ENCODE data around the gene DMRT1. TPM values are rescaled to one million over a fixed set of nuclear protein-coding genes. Genes with fewer than 3 reads are reported as not detected.
A peak's percentile ranks its signal among the peaks of the same experiment; 100 is the strongest.

The DMRT1 gene
- total RNA-seq = not detected

DNA sequence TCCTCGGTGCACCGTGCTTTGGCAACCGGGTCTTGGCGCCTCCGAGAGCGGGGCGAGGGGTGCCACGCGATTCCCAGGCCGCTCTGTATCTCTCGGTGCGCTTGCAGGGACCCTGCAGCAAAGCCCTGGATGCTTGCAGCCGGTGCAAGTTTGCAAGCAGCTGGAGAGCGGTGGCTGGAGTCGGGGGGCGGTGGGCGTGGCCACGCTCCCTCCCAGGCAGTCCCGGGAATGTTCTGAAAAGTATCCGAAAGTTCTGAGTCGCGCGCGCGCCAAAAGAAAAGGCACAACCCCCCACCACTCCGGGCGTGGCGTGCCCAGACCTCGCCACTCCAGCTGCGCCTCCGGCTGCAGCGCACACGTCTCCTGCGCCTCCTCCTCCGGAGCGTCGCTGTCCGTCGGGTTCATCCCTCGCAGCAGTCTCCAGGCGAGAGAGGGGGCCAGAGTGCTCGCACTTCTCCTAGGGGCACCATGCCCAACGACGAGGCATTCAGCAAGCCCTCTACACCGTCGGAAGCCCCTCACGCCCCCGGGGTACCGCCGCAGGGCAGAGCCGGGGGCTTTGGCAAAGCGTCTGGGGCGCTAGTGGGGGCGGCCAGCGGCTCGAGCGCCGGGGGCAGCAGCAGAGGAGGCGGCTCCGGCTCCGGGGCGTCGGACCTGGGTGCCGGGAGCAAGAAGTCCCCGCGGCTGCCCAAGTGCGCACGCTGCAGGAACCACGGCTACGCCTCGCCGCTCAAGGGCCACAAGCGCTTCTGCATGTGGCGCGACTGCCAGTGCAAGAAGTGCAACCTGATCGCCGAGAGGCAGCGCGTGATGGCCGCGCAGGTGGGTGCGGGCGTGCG, at the start of gene DMRT1:
TSS of gene DMRT1 (plus strand) at position 327 of the 839 bp plus-strand sequence. CDS start at position 469, 142 bp downstream.
- no peak for DNase-seq (ENCODE audit: low spot score)
- no peak for ATAC-seq

DNA sequence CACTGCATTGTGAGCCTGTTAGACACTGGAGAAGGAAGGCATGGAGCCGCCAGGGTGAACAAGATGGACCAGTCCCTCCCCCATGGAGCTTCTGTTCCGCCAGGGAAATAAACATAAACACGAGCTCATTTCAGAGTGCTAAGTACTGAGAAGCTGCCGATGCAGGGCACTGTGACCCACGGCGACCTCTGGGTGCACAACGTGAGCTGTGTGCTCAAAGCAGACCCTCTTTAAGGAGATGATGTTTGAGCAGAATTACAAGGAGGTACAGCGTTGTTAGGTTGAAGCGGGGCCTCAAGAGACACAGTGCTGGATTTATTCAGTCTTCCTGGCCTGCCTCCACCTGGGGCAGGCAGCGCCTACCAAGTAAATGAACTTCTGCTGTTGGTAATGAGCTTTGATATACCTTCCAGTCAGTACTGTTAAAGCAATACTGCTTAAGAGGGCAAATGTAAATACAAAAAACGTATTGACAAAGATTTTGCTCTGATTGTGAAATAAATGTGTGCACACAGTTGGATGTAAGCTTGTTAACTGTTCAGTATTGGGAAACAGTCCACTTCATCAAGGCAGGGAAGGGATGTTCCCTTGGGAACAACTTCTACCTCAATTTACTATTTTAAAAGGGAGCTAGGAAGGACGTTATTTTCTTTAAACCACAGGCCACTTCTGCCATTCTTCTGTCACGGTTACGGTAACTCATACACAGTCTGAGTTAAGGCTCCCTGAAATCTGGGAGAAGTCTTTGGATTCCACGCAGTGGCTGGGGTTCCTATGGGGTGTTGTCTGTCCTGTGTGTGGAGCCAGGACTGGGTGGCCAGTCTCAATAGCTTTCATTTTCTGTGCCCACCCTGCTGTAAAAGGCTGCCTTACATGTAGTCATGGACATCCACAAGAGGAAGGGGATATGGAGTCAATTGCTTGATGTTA, 48.9 kb upstream of the DMRT1 start:
- ATAC-seq = peak; percentile 78
- DNase-seq (ENCODE audit: low spot score) = no peak

DNA sequence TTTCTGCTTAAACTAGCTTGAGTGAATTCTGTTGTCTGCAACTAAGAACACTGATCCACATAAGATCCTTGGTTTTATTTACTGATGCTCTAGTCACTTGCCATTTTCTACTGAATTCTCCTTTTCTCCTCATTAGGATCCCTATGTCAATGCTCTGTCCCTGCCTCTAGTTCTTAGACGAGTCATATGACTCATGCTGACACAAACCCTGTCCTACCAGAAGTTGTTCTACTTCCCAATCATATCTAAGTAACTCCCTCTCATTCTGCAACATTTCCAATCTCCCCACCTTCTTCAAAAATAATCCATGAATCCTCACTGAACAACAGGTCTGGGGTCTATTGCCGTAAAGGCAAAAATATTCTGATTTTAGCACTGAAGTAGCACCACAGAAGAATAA, 47.1 kb upstream of the DMRT1 start:
- ATAC-seq = no peak

DNA sequence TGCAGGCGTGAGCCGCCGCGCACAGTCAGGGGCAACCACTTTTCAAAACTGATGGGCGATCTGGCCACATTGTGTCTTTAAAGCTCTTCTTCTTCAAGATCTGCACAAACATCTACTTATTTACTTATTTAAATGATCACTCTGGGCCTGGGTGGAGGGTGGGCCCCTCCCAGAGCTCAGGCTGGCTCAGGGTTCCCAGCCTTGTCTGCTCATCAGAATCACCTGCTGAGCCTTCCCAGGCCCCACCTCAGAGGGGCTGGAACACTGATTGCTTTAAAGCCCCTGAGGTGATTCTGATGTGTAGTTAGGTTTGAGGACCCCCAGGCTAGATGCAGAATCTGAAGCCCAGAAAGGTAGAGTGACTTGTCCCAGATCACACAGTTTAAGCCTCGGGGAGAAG, 45.6 kb upstream of the DMRT1 start:
- no peak for ATAC-seq
- DNase-seq (ENCODE audit: low spot score) = no peak

More for the DNA sequence above, 47.1 kb upstream of the DMRT1 start:
- DNase-seq (ENCODE audit: low spot score) = no peak

DNA sequence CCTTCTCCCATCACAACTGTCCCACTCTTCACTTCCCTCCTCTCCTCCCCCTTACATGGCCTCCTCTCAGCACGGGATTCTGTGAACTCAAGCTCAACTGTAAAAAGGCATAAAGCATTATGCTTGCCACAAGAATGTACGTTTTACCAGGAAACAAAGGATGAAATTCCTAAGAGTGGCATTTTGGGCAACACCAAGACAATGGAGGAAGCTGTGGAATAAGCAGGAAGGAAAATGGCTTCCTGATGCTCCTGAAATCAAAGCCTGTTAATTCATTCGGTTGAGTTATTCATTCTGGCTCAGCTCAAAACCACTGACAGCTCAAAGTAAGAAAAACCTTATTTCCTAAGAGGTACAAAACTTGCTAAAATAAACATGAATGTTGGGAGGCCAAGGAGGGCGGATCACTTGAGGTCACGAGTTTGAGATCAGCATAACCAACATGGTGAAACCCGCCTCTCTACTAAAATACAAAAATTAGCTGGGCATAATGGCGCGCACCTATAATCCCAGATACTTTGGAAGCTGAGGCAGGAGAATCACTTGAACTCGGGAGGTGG, 40.8 kb upstream of the DMRT1 start:
- DNase-seq (ENCODE audit: low spot score) (no peak), ATAC-seq (no peak)

DNA sequence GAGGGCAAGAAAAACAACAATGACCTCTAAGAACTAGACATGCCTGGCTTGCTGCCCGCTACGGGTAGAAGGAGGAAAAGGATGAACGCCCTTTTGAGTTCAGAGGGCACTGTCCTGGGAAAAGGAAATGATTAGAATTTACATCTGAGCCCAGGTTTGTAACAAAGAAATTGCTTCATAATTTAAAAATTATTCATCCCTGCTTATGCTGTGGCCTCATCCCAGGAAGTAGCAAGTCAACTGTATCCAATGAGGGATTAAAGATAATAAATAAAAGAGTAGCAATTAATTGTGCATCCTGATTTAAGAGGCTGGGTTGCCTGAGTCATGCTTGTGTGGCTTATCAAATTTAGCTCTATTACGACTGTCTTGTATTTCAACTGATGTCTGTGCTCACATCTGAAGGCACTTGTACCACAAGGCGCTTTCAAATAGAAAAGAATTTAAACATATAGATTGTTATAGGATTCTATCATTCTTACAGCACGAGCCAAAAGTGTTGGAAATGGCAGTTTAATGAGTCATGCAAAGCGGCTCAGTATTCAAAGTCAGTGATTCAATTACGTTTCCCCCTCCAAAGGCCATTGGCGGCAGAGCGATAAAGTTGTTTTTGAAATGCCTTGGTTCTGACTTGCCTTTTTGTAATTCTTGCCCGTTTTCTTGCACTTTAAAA, 40.0 kb upstream of the DMRT1 start:
- DNase-seq (ENCODE audit: low spot score) (no peak), ATAC-seq (no peak)

DNA sequence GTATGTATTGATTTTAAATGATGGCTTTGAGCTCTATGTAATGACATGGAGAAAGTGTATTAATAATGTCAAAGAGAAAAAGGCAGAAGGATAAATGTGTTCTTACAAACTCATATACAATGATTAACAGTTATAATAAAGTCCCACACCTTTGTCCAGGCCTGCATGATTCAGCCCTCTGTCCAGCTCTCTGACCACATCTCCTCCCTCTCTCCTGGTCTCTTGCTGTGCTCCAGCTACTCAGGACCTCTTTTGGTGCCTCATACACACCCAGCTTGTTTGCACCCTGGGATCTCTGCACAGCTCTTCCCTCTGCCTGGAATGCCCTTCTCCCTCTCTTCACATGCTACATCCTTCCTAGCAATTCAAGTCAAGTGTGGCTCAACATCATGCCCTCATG, 37.5 kb upstream of the DMRT1 start:
- ATAC-seq (no peak), DNase-seq (ENCODE audit: low spot score) (no peak)

DNA sequence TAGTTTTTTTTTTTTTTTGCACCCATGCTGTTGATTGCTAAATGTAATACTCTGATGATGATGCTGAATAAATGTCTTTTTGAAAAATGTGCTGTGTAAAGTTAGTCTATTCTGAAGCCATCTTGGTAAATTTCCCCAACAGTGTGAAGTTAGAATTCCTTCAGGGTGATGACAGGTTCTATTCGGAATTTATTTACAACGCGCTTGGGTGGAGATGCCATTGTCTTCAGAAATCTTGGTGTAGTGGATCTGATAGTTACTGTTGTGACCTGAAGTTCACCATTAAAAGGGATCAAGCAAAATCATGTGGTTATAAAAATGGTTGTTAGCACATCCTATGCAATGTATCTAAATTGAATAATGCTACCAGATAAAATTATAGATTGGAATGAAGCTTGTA, 36.3 kb upstream of the DMRT1 start:
- ATAC-seq = no peak
- no peak for DNase-seq (ENCODE audit: low spot score)

DNA sequence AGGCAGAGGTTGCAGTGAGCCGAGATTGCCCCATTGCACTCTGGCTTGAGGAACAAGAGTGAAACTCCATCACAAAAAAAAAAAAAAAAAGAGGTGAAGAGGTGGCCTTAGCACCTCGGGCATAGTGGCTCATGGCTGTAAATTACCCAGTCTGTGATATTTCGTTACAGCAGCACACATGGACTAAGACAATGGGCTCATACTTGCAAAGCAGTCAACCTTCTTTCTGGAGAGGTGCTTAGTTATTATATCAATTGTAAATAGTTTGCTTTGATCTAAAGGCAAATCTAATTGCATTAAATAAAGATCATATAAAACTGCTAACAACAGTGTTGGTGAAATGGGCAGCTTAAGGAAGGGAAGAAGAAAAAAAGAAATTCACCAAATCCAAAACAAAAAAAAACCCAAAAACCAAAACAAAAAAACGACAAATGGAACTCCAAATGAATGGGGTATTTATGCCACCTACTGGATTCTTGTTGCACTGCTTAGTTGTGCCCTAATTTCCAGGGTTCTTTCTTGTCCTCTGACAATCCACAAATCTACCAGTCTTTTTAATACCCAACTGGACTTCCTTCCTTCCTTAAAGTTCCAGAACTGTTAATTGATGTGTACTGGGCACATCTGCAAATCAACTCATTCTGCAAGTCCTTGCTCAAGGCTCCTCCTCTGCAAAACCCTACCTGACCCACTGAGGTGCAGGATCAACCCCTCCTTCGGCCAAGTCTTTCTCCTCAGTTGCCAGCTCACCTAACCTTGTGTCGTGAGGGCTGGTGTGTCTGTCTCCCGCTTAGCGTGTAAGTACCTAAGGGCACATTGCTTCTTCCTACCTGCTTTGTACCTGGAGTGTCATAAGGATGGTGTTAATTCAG, 35.0 kb upstream of the DMRT1 start:
- ATAC-seq = peak; percentile 75
- no peak for DNase-seq (ENCODE audit: low spot score)

DNA sequence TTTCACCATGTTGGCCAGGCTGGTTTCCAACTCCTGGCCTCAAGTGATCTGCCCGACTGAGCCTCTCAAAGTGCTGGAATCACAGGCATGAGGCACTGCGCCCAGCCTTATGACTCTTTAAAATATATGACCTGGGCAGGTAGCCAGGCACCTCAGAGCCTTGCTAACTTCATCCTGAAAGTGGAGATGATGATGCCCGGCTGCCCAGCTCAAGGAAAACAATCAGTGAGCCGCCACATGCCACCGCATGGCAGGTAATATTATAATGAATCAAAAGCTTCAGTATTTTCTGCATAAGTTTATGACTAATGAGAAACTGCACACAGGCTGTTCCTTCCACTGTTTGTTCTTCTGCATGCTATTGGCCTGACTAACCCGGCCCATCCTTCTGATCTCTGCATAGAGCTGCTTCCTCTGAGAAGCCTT, 30.4 kb upstream of the DMRT1 start:
- ATAC-seq (no peak), DNase-seq (ENCODE audit: low spot score) (no peak)

DNA sequence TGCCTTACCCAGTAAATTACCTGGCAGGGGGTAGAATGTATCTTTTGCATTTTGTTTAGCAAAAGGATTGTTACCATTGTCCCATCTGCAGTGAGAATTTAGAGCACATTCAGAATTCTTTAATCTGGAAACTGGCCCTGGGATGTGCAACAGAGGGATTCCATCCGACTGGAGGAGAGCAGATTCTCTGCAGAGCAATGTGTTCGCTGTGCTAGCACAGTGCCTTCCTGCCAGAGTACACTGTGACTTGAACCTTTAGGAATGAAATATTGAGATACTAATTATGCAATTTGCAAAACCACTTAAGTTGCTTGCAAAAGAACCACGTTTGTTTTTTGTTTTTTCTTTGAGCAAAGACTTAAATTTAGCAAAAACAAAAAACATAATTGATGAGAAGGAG, 22.5 kb upstream of the DMRT1 start:
- DNase-seq (ENCODE audit: low spot score) (no peak), ATAC-seq (no peak)

DNA sequence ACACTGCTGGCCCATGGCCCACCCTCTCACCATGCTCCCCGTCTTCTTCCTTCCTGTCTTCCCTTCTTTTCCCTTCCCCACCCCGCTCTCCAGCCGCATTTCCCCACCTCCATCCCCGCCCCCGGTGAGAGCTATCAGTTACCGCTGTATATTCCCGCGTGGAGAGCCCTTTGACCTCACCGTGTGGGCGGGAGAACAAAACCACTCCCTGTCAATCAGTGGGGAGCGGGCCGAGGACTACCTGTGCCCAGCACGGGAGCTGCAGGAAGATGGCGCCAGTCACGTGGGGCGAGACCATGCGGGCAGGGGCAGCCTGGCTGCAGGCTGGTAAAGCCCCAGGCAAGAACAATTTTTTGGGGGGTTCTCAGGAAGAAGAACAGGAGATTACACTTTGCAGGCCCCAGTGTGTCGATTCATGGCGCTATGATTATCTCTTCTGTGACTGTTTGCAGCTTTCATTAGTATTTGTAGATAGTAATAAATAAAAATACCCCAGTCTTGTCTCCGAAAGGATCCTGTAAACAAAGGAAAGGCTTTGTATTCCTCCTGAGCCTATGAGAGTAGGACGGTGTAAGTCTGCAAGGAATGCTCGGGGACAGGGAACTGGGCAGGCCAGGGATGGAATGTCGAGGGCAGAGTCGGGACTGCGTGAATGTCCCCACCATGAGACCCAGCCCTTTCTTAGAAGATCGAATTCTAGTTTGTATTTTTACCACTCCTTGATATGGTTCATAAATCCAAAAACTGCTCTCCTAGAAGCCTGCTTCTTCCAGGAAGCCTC, 14.8 kb upstream of the DMRT1 start:
- DNase-seq (ENCODE audit: low spot score) (no peak), ATAC-seq (no peak)

DNA sequence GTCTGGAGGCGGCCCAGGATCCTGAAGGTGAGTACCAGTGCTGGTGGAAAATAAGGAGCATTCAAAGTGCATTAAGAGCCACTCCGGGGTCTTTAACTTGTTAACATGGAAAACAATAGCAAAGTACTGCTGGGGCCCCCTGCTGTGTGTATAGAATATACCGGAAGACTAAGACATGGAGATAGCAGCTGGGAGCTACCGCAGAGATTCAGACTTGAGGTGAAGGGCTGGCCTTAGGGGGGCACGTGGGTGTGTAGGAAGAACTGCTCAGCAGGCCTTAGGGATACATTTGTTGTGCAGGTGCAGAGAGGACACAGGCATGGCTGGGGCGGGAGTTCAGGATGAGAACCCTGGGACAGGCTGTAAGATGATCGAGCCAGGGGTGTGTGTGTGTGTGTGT, 1.2 kb upstream of the DMRT1 start:
- no peak for ATAC-seq
- no peak for DNase-seq (ENCODE audit: low spot score)

DNA sequence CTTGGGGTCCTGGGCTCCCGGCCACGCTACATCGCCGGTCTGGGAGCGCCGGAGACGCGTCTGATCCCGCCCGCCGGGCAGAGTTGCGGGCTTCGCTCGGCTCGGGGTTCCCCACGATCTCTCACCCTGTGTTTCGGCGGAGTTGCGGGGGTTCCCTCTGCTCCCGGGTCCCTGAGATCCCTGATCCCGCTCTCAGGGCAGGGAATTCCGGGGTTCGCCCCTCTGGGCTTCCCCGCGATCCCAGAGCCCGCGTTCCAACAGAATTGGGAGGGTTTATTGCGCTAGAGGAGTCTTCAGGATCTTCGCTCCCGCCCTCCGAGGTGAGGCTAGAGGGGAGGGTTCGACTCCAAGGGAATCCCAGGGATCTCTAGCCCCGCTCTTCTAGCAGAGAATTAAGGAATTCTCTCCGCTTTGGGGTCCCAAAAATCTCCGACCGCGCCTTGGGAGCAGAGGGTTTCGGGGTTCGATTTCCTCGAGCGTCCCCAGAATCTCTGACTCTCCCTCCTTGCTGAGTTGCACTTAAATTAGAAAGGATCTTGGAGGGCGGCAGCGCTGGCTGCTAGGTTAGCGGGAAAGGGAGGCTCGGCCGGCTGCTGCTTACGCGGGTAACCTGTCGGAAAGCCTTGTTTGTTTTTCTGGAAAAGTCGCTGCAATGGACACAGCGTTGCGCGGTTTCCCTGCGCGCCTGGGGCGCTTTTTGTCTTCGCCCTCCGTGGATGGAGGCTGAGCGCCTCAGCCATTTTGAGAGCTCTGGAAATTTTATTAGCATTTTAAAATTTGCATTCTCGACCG, 1.3 kb downstream of the DMRT1 start:
- ATAC-seq (no peak), DNase-seq (ENCODE audit: low spot score) (no peak)

DNA sequence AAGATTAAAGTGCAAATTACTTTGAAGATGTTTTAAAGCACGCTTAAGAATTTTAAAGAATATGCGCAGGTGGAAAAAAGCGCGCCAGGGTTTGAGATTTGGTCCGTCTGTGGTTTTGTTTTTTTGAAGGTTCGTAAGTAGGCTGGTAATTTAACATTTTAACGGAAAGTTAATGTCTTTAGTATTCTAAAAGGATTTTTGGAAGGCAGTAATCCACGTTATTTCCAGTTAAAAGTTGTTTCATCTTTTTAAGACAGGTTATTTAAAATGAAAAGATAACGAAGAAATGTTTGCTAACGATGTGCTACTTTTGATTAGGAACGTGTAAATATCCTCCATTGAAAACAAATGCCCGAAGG, 1.9 kb downstream of the DMRT1 start:
- ATAC-seq = no peak
- no peak for DNase-seq (ENCODE audit: low spot score)

DNA sequence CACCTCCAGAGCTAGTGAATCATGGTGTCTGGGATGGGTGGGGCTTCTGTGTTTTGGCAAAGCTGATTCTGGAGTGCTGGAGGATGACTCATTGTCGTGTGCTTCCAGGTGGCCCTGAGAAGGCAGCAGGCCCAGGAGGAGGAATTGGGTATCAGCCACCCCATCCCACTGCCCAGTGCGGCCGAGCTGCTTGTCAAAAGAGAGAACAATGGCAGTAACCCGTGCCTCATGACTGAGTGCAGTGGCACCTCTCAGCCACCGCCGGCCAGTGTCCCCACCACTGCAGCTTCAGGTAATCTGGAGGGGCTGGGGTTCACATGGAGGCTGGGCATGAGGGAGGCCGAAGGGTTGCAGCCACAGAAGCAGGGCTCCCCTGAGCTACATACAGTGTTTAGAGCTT, 5.4 kb downstream of the DMRT1 start:
- DNase-seq (ENCODE audit: low spot score) (no peak), ATAC-seq (no peak)

DNA sequence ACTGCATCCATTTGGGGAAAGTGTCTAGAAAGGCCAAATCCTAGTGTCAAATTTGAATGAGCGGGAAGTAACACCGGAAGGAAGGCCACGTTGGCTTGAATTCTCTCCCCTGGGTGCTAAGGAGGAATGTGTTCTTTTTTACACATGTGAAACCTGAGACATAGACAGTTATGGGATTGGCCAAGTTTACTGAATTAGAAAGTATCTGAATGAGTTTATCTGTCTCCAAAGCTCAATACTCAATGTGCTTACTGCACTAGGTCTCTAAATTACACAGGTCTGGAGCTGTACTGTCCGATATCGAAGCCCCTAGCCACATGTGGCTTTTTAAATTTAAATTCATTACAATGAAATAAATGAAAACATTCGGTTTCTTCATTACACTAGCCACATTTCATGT, 6.0 kb downstream of the DMRT1 start:
- no peak for ATAC-seq
- DNase-seq (ENCODE audit: low spot score) = no peak

DNA sequence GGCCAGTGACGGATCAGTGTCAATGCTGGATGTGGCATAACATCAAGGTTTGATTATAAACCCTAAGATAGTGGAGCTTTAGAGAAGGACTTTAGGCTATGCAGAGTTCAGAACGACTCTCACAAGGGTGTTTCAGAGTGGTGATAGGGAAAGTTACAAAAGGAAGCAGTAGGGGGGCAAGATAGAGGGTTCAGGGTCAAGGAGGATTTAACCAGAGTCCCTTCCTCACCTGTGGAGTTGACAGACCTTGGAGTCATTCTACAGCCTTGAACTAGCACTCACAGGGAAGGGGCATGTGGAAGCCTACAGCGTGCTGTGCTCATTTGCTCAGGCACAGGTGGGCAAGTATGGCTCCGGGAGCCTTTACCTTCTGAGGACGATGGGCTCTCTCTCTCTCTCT, 7.9 kb downstream of the DMRT1 start:
- DNase-seq (ENCODE audit: low spot score) (no peak), ATAC-seq (no peak)

DNA sequence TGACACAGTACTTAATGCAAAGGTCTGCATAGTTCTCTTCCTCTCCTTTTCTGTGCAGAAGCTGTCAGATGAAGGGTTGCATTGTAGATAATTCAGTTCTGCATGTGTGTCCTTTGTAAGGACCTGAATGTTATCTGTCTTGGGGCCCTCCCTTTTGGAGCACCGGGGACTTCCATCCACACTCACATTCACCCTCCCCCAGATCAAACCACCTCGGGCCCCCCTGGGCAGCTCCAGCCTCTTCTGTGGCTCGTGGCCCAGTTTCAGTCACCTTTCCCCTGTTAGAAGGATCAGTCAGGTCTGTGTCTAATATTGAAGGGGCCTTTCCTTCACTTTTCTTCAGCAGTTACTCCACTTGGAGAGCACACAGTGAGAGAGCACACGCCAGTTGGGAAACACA, 11.0 kb downstream of the DMRT1 start:
- ATAC-seq (no peak), DNase-seq (ENCODE audit: low spot score) (no peak)

Data from left lobe of liver (tissue), 2 donors.